IPS-18c (cell line): ENCODE data around the gene FAM107B.
A peak's percentile ranks its signal among the peaks of the same experiment; 100 is the strongest.

Source experiments
- H3K4me3 ChIP-seq: 2 replicates; pipeline ENCODE4 v1.7.0; 2013; ENCODE audit warnings: low read depth, mild to moderate bottlenecking, low read length, moderate library complexity; ENCODE audit not compliant: insufficient read depth
- H3K9me3 ChIP-seq: one replicate; pipeline ENCODE4 v1.6.1; 2013; ENCODE audit warnings: mild to moderate bottlenecking, low read length, moderate library complexity; ENCODE audit not compliant: control insufficient read depth, insufficient read depth

FAM107B gene

DNA sequence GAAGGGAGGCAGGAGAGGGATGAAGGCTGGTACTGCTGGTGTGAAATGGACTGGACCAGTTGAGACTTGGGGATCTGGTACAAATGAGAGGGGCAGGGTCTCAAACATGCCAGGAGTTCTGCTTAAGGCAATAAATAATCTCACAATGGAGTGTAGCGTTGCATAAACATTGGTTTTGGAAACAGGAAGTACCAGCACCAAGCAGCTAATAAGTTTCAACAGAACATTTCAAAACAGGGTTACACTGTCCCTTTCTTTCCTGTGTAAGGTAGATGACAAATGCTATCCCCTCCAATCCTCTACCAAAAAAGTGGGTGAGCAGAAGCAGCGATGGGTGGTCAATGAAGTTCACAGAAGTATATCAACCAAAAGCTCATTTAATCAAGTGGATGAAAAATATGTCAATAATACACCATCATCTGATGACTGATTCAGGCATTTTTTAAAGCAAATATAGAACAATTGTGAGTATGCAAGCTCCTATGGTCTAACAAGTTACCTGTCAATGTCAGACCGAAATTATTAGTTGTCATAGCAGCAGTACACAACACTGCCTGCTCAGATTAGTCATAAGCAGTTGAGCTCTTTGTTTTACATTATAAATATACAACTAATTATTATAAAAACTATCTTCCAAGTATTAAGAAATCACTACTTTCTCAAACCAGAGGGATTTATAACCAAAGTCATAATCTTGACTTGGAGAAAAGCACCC, 220.0 kb downstream of the FAM107B start:
- Histone ChIP-seq H3K9me3 (no peaks in the 10 kb centered on the region), H3K4me3 (no peak overlapping the region)

DNA sequence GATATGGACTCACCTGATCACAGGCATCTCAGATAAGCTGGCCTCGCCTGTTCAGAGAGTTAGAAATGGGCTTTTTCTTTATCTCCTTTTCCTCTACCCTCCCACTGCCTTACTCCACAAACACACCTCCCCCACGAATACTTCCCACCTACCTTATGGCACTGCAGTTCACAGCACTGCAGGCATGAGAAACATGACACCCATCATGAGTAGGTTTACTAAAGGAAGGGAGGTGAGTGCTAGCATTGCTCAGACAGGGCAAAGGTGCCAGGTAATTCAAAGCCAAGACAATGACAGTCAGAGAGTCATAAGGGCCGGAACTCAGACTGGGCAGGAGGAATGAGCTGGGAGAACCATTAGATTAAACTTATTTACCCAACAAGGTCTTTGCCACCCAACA, 220.6 kb downstream of the FAM107B start:
- H3K4me3 ChIP-seq = no peak overlapping the region

DNA sequence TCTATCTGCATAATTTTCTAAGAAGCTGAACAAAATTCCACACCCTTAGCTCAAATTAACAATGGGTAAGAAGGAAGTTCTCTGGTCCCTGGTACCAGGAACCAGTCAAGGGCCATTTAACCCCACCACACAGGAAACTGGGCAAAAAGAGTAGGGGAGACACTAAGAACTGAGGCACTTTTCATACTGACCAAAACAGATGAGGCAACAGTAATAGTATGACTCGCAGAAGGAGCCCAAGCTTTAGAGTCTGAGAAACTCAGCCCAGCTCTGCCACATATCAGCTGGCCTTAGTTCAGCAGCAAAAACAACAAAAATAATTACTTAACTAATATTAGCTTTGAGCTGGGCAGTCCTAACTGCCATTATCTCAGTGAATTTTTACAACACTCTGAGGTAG, 221.2 kb downstream of the FAM107B start:
- Histone ChIP-seq H3K9me3 (no peaks in the 10 kb centered on the region), H3K4me3 (no peak overlapping the region)

More for the DNA sequence above, 220.6 kb downstream of the FAM107B start:
- no peaks in the 10 kb centered on the region for H3K9me3 ChIP-seq

DNA sequence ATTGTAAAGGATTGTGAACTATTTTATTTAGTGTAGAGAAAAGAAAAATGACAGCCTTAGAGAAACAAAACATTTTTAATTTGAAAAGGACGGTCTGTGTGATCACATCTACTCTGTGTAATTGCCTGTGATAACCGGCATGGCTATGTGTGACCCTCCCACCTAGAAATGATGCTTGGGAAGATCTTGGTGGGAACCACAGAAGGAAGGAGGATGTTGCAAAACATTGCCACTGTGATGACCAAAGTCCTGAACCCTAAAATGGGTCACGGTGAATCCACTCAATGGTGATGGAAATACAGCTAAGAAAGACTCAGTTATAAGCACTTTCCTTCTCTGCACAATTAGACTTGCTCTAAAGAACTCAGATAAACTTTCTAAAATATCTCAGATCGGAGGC, 222.7 kb downstream of the FAM107B start:
- no peaks in the 10 kb centered on the region for H3K9me3 ChIP-seq
- no peak overlapping the region for H3K4me3 ChIP-seq

DNA sequence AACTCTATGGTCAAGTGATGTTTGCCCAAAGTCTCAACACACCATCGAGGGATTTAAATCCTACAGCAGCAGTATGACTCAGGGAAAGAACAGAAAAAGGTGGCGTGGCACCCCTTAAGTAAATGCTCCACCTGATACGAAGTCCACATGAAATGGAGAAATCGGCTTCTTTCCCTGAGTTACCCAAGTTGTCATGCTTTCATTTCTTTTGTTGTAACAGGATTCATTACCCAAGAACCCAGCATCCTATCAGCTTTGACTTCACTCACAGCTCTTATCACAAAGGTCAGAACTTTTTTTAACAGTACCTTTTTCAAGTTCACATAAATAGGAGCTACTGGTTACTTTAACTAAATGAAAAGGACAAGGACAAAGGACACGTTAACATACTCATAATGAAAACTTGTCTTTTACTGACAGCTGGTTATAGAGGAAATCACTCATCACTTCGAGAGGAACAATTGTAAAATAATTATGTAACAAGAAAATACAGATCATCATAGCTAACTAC, 224.2 kb downstream of the FAM107B start:
- Histone ChIP-seq H3K9me3 (no peaks in the 10 kb centered on the region), H3K4me3 (no peak overlapping the region)

DNA sequence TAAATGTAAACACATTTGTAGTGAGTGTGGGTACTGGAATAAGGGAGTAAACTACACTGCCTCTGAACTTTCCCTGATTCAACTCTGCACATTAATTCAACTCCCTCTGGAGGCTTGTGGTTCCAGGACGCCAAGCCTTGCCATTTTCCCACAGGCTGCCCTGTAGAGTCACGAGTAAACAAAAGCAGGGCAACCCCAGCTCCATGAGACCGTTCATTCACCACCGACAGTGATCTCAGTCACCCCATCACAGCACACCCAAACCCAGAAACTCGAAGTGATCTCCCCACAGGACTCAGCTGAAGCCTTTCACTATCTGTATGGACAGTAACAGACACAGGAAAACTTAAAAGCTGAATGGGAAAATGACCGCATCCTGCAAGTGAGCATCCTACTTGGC, 225.2 kb downstream of the FAM107B start:
- Histone ChIP-seq H3K4me3 (no peak overlapping the region), H3K9me3 (no peaks in the 10 kb centered on the region)

DNA sequence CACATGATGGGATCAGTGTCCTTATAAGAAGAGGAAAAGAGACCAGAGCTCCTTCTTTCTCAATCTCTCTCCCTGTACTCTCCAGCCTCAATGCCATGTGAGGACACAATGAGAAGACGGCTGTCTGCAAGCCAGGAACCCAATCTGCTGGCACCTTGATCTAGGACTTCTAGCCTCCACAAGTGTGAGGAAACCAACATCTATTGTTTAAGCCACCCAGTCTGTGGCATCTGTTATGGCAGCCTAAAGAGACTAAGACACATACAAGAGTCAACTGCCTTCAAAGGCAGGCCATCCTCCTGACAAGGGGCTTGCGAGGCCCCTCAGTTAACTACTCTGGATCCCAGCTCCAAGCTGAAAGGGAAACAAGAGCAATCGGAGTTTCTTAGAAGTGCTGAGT, 225.7 kb downstream of the FAM107B start:
- H3K4me3 ChIP-seq = no peak overlapping the region

DNA sequence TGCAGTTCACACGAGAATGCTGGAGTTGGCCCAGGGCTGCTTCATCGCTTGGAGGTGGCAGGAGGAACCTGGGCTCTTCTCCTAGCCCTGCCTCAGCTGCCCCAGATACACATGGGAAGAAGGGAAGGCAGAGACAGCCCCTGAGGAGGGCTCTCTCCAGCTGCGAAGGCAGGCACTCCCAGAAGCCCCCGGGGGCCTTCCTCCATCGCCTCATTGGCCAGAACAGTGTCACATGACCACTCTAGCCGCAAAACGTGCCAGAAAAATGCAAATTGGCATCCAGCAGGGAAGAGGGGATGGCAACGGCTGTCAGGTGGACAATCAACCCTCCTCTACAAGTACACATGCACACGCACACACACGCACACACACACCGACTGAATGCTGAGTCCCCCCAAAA, 226.2 kb downstream of the FAM107B start:
- peak overlapping the region; percentile 11; the same call in 1 of the 2 replicates for H3K4me3 ChIP-seq
- no peaks in the 10 kb centered on the region for H3K9me3 ChIP-seq

More for the DNA sequence above, 225.7 kb downstream of the FAM107B start:
- no peaks in the 10 kb centered on the region for H3K9me3 ChIP-seq

DNA sequence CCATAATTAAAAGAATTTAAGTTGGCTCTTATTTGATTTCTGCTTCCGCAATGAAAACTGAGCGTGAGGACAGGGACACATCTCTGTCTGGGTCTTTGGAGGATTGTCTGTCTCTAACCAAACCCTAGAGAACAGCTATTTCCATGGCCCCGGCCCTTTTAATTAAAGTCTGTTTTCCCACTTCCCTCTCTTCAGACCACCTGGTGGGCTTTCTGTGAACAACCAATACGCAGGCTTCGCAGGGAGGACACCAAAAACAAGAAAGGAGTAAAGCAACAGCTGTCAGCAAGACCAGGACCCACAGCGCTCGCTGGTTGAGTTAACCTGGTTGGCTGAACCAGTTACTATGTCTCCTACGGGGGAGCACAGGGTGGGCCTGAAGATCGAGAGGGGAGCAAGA, 226.9 kb downstream of the FAM107B start:
- Histone ChIP-seq H3K4me3 (no peak overlapping the region), H3K9me3 (no peaks in the 10 kb centered on the region)

DNA sequence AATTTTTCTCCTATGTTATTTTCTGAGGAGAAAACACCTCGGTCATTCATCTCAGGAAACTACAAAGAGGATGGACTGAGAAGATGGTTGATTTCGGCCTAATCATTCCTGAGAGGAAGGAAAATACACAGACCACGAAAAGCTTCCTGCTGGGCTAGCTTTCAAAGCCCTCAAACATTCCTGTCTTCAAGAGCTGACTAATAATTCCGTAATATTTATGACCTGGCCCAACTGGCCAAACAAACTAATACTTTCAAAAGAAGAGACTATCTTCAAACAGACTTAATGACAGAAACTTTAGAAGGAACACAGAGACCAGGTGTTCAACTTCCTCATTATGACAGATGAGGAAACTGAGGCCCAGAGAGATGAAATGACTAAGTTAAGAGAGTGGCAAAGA, 228.9 kb downstream of the FAM107B start:
- Histone ChIP-seq H3K9me3 (no peaks in the 10 kb centered on the region), H3K4me3 (no peak overlapping the region)

DNA sequence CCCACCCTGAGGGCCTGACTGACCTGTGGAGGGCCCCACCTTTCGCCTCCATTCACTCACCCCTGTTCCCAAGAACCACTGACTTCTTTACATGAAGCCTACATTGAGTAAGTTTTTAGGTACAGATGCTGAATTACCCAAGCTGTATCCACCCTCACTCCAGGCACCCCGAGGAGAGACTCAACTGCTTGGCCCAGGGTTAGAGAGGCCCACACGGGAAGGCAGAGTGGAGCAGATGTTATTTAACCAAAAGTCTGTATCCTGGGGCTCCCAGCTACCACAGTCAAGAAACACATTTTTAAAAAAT, 230.8 kb downstream of the FAM107B start:
- H3K9me3 ChIP-seq = no peaks in the 10 kb centered on the region
- no peak overlapping the region for H3K4me3 ChIP-seq

DNA sequence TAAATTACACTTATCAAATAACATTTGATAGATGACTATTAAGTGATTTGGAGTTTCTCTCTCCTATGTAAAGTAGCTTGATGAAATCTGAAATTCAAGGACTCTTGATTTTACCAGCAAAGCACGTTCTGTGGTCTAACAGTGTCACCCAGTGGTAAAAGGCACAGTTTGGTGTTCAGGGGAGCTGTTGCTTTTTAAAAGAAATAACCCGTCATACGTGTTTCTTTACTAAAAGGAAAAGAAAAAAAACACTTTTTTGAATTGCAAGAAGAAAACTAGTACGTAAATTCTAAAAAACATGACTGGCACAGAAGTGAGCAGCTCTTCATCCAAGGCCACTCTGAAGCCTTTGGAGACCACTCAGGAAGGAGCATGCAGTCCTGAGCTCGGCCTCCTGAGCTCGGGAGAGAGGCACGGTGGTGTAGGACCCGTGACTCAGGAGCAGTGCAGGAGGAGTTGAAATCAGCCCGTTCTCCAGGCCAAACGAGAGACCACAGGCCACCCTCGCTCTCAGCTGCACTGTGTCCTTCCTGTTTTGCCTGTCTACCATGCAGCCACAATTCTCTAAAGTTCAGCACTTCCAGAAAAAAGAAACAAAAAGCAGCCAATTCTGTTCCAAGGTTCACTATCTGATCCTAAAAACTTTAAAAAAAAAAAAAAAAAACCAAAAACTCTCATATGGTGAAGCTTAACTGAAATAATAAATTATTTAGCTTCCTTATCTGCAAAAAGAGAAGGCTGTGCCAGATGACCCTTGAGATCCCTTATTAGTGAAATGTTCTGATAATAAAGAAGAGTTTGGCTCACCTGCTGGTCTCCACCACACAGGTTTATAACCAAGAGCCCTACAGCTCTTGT, 231.4 kb downstream of the FAM107B start:
- Histone ChIP-seq H3K4me3 (no peak overlapping the region), H3K9me3 (no peaks in the 10 kb centered on the region)

DNA sequence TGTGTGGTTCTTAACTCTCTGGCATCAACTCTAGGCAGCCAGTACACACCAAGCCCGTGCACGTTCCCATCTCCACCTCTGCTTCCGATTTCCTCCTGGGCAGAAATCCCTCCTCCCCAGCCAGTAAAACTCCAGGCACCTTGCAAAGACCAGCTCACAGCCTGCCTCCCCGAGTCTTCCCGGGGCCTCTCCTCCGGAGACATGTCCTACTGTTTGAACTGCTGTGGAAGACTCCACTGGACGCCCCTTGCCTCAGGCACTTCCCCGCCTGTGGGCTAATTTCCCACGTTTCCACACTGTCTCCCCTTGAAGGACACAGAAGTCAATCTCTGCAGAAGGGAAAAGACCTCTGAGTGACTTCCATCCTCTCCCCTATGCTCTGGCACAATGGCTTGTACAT, 233.3 kb downstream of the FAM107B start:
- no peaks in the 10 kb centered on the region for H3K9me3 ChIP-seq
- H3K4me3 ChIP-seq = no peak overlapping the region

DNA sequence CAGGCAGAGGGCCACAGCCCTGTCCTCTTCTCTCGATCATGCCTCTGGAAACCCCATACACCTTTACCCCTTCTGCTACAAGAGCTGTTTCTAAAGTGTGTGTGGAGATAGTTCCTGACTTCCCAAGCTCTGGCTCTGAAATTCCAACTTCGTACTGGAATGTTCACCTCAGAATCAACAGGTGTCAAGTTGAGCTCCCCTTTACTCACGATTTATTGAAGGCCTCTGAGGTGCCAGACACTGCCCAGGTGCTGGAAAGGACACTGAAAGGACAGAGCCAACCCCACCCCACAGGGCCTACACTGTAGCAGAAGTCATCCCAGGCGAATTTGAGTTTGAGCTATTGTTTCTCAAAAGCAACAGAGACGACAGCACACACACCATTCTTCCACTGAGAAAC, 234.1 kb downstream of the FAM107B start:
- no peaks in the 10 kb centered on the region for H3K9me3 ChIP-seq
- H3K4me3 ChIP-seq = no peak overlapping the region

DNA sequence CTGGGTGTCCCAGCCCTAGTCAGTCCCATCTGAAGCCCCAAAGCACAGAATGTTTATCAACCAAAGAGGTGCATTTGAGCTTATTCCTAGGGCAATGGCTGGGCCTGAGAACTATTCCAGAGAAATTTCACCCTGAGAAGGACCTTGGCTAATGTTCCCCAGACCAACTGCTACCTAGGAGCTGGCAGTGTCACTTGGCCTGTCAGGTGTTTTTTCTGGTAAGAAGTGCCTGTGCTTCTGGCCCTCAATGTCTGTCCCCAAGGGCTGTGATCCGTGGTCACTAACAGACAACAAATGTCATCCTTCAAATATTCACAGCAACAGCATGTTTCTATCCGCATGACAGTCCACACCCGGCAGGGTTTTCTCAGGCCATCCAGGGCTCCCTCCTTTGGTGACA, 234.6 kb downstream of the FAM107B start:
- Histone ChIP-seq H3K4me3 (no peak overlapping the region), H3K9me3 (no peaks in the 10 kb centered on the region)

DNA sequence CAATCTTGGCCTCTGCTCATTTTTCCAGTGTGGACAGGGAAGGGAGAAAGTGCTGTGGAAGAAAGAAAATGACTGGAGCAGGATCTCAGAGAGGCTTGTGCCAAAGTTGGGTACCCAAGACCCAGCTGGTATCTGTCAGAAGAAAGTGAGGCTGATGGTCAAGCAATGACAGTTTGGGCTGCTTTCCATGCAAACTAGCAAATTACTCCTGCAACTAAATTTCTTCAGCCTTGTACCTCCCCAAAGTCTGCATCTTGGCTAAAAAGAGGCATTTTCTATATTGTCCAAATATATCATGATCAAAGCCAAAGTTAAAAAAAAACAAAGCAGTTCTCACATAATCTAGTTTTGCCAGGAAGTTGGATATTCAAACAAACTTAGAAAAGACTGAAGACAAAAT, 235.5 kb downstream of the FAM107B start:
- no peak overlapping the region for H3K4me3 ChIP-seq
- no peaks in the 10 kb centered on the region for H3K9me3 ChIP-seq

DNA sequence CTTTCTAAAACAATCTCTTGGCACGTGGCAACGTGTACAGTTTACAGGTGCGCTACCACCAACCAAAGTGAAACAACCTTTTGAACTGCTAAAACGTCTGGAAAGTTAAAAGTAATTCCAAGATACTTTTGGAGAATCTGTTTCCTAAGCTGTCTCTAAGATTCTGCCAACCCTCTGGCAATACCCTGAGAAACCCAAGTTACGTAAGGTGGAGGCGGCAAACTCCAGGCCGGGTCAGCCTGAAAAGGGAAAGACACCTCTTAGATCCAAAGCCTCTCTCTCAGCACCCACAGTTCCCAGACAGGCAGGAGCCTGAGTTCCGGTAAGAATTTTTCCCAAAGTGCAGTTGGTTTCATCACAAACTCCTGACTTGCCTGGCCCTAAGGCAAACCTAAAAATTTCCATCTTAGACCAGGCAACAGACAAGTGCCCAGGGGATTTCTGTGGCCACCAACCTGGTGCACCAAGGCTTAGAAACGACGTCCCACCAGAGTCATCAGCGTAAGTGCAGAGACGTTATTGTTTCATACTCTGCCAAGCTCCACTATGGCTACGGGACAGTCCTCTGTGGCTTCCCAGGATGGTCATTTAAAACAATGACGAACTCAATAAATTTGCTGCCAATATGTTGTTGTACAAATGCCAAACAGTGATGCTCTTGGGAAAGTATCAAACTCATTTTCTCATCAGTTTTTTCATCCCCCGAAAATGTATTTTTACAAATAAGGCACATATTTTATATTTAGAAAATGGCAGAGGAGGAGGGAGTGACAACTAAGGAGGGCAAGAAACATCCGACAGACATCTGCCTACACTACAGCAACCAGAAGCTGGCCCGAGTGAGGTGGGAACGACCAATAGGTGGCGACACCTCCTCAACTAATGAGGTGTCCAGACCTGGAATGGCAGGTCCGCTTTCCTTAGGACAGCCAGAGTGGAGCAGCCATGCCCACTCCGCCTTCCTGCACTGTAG, 238.2 kb downstream of the FAM107B start:
- Histone ChIP-seq H3K4me3 (no peak overlapping the region), H3K9me3 (no peaks in the 10 kb centered on the region)
